SK-N-SH treated with all-trans-retinoic acid at 6 μM for 48 hours (cell line): ENCODE measurements around the gene COBL.

Experiments
- ATAC-seq: fragments of 200-7000 bp; cut with Tn5 transposase; 3 replicates; pipeline ENCODE4 v1.9.1; 2020; ENCODE audit warnings: mild to moderate bottlenecking, moderate library complexity
- ARNTL ChIP-seq: fragments of 450-650 bp; formaldehyde crosslinking; IDR thresholded peaks from 2 replicates; pipeline ENCODE4 v1.5.0; 2020; ENCODE audit warnings: low read depth, mild to moderate bottlenecking, moderate library complexity, borderline replicate concordance
- BACH2 ChIP-seq: fragments of 250-450 bp; sonication (Bioruptor Pico); IDR thresholded peaks from 2 replicates; pipeline ENCODE4 v1.9.0; 2021; ENCODE audit warnings: mild to moderate bottlenecking, borderline replicate concordance
- CSDC2 ChIP-seq: fragments of 250-450 bp; sonication (Bioruptor Pico); IDR thresholded peaks from 2 replicates; pipeline ENCODE4 v1.5.0; 2020; ENCODE audit warnings: mild to moderate bottlenecking, moderate library complexity
- CSRNP3 ChIP-seq: fragments of 250-450 bp; sonication (Bioruptor Pico); IDR thresholded peaks from 2 replicates; pipeline ENCODE4 v1.5.1; 2021; ENCODE audit warnings: mild to moderate bottlenecking, moderate library complexity
- ESRRG ChIP-seq: fragments of 250-450 bp; sonication (Bioruptor Pico); IDR thresholded peaks from 2 replicates; pipeline ENCODE4 v1.6.1; 2021; ENCODE audit warnings: mild to moderate bottlenecking
- GLIS3 ChIP-seq: fragments of 250-450 bp; sonication (Bioruptor Pico); IDR thresholded peaks from 2 replicates; pipeline ENCODE4 v1.5.0; 2020; ENCODE audit warnings: mild to moderate bottlenecking, moderate library complexity
- ISL1 ChIP-seq: fragments of 250-450 bp; sonication (Bioruptor Pico); IDR thresholded peaks from 2 replicates; pipeline ENCODE4 v2.1.2; 2022; ENCODE audit warnings: mild to moderate bottlenecking, moderate library complexity
- OSR1 ChIP-seq: fragments of 250-450 bp; sonication (Bioruptor Pico); IDR thresholded peaks from 2 replicates; pipeline ENCODE4 v1.8.0; 2022; ENCODE audit warnings: moderate library complexity, mild to moderate bottlenecking, inconsistent platforms
- PPARA ChIP-seq: fragments of 250-450 bp; sonication (Bioruptor Pico); IDR thresholded peaks from 2 replicates; pipeline ENCODE4 v1.5.0; 2020; ENCODE audit warnings: mild to moderate bottlenecking, borderline replicate concordance
- RARB ChIP-seq: fragments of 250-450 bp; sonication (Bioruptor Pico); IDR thresholded peaks from 2 replicates; pipeline ENCODE4 v1.8.0; 2021; ENCODE audit warnings: mild to moderate bottlenecking, moderate library complexity
- SNAI2 ChIP-seq: fragments of 250-450 bp; sonication (Bioruptor Pico); IDR thresholded peaks from 2 replicates; pipeline ENCODE4 v1.5.0; 2020; ENCODE audit warnings: mild to moderate bottlenecking, moderate library complexity
- TCF4 ChIP-seq: fragments of 250-450 bp; sonication (Bioruptor Pico); IDR thresholded peaks from 2 replicates; pipeline ENCODE4 v1.8.0; 2021; ENCODE audit warnings: mild to moderate bottlenecking, moderate library complexity, borderline replicate concordance
- TOX ChIP-seq: fragments of 250-450 bp; sonication (Bioruptor Pico); IDR thresholded peaks from 2 replicates; pipeline ENCODE4 v1.8.0; 2021; ENCODE audit warnings: mild to moderate bottlenecking, moderate library complexity, borderline replicate concordance
- ZC3H10 ChIP-seq: fragments of 250-450 bp; sonication (Bioruptor Pico); IDR thresholded peaks from 2 replicates; pipeline ENCODE4 v1.5.1; 2021; ENCODE audit warnings: mild to moderate bottlenecking, moderate library complexity
- ZFP3 ChIP-seq: fragments of 250-450 bp; sonication (Bioruptor Pico); IDR thresholded peaks from 2 replicates; pipeline ENCODE4 v1.5.0; 2020; ENCODE audit warnings: mild to moderate bottlenecking, moderate library complexity
- ZFP30 ChIP-seq: fragments of 450-650 bp; formaldehyde crosslinking; IDR thresholded peaks from 2 replicates; pipeline ENCODE4 v1.5.0; 2022; ENCODE audit warnings: mild to moderate bottlenecking, moderate library complexity
- ZNF565 ChIP-seq: fragments of 450-650 bp; formaldehyde crosslinking; conservative IDR thresholded peaks from 2 replicates; pipeline ENCODE4 v1.5.0; 2020; ENCODE audit warnings: low read depth, mild to moderate bottlenecking, moderate library complexity
- ZNF70 ChIP-seq: fragments of 450-650 bp; formaldehyde crosslinking; IDR thresholded peaks from 2 replicates; pipeline ENCODE4 v1.5.0; 2020; ENCODE audit warnings: mild to moderate bottlenecking, moderate library complexity
- ZNF8 ChIP-seq: fragments of 450-650 bp; formaldehyde crosslinking; IDR thresholded peaks from 2 replicates; pipeline ENCODE4 v1.5.0; 2020; ENCODE audit warnings: mild to moderate bottlenecking, moderate library complexity
- TF ChIP-seq, protein P1 (sequence below): fragments of 250-450 bp; sonication (Bioruptor Pico); IDR thresholded peaks from 2 replicates; pipeline ENCODE4 v1.5.1; 2020; ENCODE audit warnings: low read depth, mild to moderate bottlenecking, moderate library complexity
- TF ChIP-seq, protein P2 (sequence below): fragments of 250-450 bp; sonication (Bioruptor Pico); IDR thresholded peaks from 2 replicates; pipeline ENCODE4 v1.8.0; 2020; ENCODE audit warnings: mild to moderate bottlenecking, moderate library complexity, borderline replicate concordance
- TF ChIP-seq, protein P3 (sequence below): fragments of 250-450 bp; sonication (Bioruptor Pico); IDR thresholded peaks from 2 replicates; pipeline ENCODE4 v1.8.0; 2021; ENCODE audit warnings: low read depth, mild to moderate bottlenecking, moderate library complexity, borderline replicate concordance
- TF ChIP-seq, protein P4 (sequence below): fragments of 250-450 bp; sonication (Bioruptor Pico); IDR thresholded peaks from 2 replicates; pipeline ENCODE4 v1.5.0; 2020; ENCODE audit warnings: mild to moderate bottlenecking, moderate library complexity

The COBL gene

DNA sequence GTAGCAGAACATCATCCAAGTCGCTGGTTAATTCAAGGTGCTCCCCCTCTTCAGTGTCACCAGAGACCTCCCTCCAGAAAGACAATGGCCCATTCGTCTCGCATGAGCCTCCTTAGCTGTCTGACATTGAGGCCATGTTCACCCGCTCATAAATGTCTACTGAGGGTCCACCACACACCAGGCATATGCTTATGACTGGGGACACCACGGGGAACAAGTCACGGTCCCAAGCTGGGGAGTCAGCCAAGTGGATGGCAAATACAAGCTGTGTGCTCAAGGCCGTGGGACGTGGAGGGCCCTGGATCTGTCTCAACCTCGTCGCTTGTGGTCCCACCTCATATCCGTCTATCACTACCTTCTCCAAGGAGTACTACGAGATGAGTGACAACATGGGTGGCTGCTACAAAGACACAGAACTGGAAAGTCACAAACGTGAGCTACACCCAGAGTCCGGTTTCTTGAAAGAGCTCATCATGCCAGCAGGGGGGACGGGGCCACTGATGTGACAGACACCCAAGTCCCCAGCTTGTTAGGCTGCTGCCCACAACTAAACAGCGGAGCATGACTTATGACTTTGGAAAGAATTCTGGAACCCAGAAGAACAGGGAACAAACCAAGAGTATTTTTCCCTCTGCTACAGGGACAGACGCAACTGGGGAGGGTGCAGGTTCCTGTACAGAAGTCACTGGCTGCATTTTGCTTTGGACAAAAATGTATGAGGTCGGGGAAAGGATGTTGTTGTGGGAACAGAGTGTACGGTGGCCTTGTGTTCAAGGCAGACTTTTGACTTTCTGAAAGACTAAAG, 189.6 kb downstream of the COBL start:
- TF ChIP-seq, protein P1, sequence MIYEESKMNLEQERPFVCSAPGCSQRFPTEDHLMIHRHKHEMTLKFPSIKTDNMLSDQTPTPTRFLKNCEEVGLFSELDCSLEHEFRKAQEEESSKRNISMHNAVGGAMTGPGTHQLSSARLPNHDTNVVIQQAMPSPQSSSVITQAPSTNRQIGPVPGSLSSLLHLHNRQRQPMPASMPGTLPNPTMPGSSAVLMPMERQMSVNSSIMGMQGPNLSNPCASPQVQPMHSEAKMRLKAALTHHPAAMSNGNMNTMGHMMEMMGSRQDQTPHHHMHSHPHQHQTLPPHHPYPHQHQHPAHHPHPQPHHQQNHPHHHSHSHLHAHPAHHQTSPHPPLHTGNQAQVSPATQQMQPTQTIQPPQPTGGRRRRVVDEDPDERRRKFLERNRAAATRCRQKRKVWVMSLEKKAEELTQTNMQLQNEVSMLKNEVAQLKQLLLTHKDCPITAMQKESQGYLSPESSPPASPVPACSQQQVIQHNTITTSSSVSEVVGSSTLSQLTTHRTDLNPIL (CRISPR knock-in tag) = no peak
- TF ChIP-seq ZNF8 (CRISPR knock-in tag) = no peak
- no peak for TF ChIP-seq TCF4 (CRISPR knock-in tag)
- no peak for TF ChIP-seq ISL1 (CRISPR knock-in tag)
- no peak for TF ChIP-seq ZNF565 (CRISPR knock-in tag)
- TF ChIP-seq BACH2 (CRISPR knock-in tag) = no peak
- no peak for TF ChIP-seq ZC3H10 (CRISPR knock-in tag)
- TF ChIP-seq PPARA (CRISPR knock-in tag) = no peak
- no peak for TF ChIP-seq ESRRG (CRISPR knock-in tag)
- no peak for TF ChIP-seq CSDC2 (CRISPR knock-in tag)
- TF ChIP-seq GLIS3 (CRISPR knock-in tag) = no peak
- TF ChIP-seq, protein P2, sequence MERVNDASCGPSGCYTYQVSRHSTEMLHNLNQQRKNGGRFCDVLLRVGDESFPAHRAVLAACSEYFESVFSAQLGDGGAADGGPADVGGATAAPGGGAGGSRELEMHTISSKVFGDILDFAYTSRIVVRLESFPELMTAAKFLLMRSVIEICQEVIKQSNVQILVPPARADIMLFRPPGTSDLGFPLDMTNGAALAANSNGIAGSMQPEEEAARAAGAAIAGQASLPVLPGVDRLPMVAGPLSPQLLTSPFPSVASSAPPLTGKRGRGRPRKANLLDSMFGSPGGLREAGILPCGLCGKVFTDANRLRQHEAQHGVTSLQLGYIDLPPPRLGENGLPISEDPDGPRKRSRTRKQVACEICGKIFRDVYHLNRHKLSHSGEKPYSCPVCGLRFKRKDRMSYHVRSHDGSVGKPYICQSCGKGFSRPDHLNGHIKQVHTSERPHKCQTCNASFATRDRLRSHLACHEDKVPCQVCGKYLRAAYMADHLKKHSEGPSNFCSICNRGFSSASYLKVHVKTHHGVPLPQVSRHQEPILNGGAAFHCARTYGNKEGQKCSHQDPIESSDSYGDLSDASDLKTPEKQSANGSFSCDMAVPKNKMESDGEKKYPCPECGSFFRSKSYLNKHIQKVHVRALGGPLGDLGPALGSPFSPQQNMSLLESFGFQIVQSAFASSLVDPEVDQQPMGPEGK (CRISPR knock-in tag) = no peak
- no peak for TF ChIP-seq OSR1 (CRISPR knock-in tag)
- no peak for TF ChIP-seq SNAI2 (CRISPR knock-in tag)
- TF ChIP-seq, protein P3, sequence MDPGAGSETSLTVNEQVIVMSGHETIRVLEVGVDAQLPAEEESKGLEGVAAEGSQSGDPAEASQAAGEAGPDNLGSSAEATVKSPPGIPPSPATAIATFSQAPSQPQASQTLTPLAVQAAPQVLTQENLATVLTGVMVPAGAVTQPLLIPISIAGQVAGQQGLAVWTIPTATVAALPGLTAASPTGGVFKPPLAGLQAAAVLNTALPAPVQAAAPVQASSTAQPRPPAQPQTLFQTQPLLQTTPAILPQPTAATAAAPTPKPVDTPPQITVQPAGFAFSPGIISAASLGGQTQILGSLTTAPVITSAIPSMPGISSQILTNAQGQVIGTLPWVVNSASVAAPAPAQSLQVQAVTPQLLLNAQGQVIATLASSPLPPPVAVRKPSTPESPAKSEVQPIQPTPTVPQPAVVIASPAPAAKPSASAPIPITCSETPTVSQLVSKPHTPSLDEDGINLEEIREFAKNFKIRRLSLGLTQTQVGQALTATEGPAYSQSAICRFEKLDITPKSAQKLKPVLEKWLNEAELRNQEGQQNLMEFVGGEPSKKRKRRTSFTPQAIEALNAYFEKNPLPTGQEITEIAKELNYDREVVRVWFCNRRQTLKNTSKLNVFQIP (CRISPR knock-in tag) = no peak
- TF ChIP-seq ZFP30 = no peak
- TF ChIP-seq CSRNP3 (CRISPR knock-in tag) = no peak
- TF ChIP-seq ZFP3 = no peak
- no peak for TF ChIP-seq RARB (CRISPR knock-in tag)
- ATAC-seq = no peak

- ATAC-seq = no peak
- TF ChIP-seq CSRNP3 (CRISPR knock-in tag) (no peak), ARNTL (CRISPR knock-in tag) (no peak), ZFP30 (no peak), PPARA (CRISPR knock-in tag) (no peak), CSDC2 (CRISPR knock-in tag) (no peak), ZC3H10 (CRISPR knock-in tag) (no peak), BACH2 (CRISPR knock-in tag) (no peak), SNAI2 (CRISPR knock-in tag) (no peak), RARB (CRISPR knock-in tag) (no peak), ZNF565 (CRISPR knock-in tag) (no peak), TOX (CRISPR knock-in tag) (no peak), ZNF70 (CRISPR knock-in tag) (no peak), OSR1 (CRISPR knock-in tag) (no peak)
- TF ChIP-seq, protein P4, sequence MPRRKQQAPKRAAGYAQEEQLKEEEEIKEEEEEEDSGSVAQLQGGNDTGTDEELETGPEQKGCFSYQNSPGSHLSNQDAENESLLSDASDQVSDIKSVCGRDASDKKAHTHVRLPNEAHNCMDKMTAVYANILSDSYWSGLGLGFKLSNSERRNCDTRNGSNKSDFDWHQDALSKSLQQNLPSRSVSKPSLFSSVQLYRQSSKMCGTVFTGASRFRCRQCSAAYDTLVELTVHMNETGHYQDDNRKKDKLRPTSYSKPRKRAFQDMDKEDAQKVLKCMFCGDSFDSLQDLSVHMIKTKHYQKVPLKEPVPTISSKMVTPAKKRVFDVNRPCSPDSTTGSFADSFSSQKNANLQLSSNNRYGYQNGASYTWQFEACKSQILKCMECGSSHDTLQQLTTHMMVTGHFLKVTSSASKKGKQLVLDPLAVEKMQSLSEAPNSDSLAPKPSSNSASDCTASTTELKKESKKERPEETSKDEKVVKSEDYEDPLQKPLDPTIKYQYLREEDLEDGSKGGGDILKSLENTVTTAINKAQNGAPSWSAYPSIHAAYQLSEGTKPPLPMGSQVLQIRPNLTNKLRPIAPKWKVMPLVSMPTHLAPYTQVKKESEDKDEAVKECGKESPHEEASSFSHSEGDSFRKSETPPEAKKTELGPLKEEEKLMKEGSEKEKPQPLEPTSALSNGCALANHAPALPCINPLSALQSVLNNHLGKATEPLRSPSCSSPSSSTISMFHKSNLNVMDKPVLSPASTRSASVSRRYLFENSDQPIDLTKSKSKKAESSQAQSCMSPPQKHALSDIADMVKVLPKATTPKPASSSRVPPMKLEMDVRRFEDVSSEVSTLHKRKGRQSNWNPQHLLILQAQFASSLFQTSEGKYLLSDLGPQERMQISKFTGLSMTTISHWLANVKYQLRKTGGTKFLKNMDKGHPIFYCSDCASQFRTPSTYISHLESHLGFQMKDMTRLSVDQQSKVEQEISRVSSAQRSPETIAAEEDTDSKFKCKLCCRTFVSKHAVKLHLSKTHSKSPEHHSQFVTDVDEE (CRISPR knock-in tag) = no peak
- TF ChIP-seq, protein P3 (CRISPR knock-in tag) = no peak
These were observed 190.3 kb downstream of the COBL start for GRCh38 chr7:51126324-51126723.
